HepG2 (cell line): ENCODE results near the gene AHCY. TPM values are rescaled to one million over a fixed set of nuclear protein-coding genes. Genes with fewer than 3 reads are reported as not detected.

ENCODE experiments used
- EHMT2 ChIP-seq: fragments of 200-600 bp; sonication (generic); IDR thresholded peaks from 2 replicates; pipeline ENCODE4 v1.7.0; 2017; ENCODE audit warnings: antibody characterized with exemption, low read depth, low read length, borderline replicate concordance
- FOXM1 ChIP-seq: sonication (generic); formaldehyde crosslinking; IDR thresholded peaks from 2 replicates; pipeline ENCODE4 v1.5.0; 2020; ENCODE audit warnings: missing genetic modification reagents
- KDM6A ChIP-seq: IDR thresholded peaks from 2 replicates; pipeline ENCODE4 v1.6.1; 2016; ENCODE audit warnings: low read depth
- LBX2 ChIP-seq: sonication (generic); formaldehyde crosslinking; IDR thresholded peaks from 2 replicates; pipeline ENCODE4 v1.5.0; 2020; ENCODE audit warnings: missing genetic modification reagents, mild to moderate bottlenecking, borderline replicate concordance
- NR0B2 ChIP-seq: sonication (generic); formaldehyde crosslinking; IDR thresholded peaks from 2 replicates; pipeline ENCODE4 v1.4.0; 2020; ENCODE audit warnings: mild to moderate bottlenecking, missing genetic modification reagents
- PITX1 ChIP-seq: sonication (generic); formaldehyde crosslinking; IDR thresholded peaks from 2 replicates; pipeline ENCODE4 v1.5.1; 2020; ENCODE audit warnings: mild to moderate bottlenecking, missing genetic modification reagents
- RFXAP ChIP-seq: sonication (generic); formaldehyde crosslinking; IDR thresholded peaks from 2 replicates; pipeline ENCODE4 v1.4.0; 2020; ENCODE audit warnings: missing genetic modification reagents, borderline replicate concordance
- SAP130 ChIP-seq: IDR thresholded peaks from 2 replicates; pipeline ENCODE4 v1.6.1; 2016; ENCODE audit warnings: low read depth
- SIN3B ChIP-seq: fragments of 150-350 bp; IDR thresholded peaks from 2 replicates; pipeline ENCODE4 v1.6.1; 2014; ENCODE audit warnings: low read length
- SRSF9 ChIP-seq: fragments of 200-400 bp; formaldehyde crosslinking; IDR thresholded peaks from 2 replicates; pipeline ENCODE4 v1.6.1; 2018; ENCODE audit warnings: borderline replicate concordance, mild to moderate bottlenecking, low read depth, low read length; ENCODE audit not compliant: insufficient read depth, poor library complexity, severe bottlenecking
- ZBTB33 ChIP-seq: sonication (generic); formaldehyde crosslinking; IDR thresholded peaks from 2 replicates; pipeline ENCODE4 v1.4.0; 2020; ENCODE audit warnings: missing genetic modification reagents
- ZFP36 ChIP-seq: fragments of 150-350 bp; IDR thresholded peaks from 2 replicates; pipeline ENCODE4 v1.6.1; 2018; ENCODE audit warnings: borderline replicate concordance, low read length, low read depth; ENCODE audit not compliant: partially characterized antibody
- ZMYM2 ChIP-seq: sonication (generic); formaldehyde crosslinking; IDR thresholded peaks from 2 replicates; pipeline ENCODE4 v1.8.0; 2022; ENCODE audit warnings: mild to moderate bottlenecking, missing genetic modification reagents
- ZNF292 ChIP-seq: sonication (generic); formaldehyde crosslinking; IDR thresholded peaks from 2 replicates; pipeline ENCODE4 v1.8.1; 2022; ENCODE audit warnings: mild to moderate bottlenecking, low read depth, missing genetic modification reagents, borderline replicate concordance
- ZNF589 ChIP-seq: sonication (generic); formaldehyde crosslinking; conservative IDR thresholded peaks from 2 replicates; pipeline ENCODE4 v1.8.0; 2022; ENCODE audit warnings: mild to moderate bottlenecking, moderate library complexity, missing genetic modification reagents
- ZNF616 ChIP-seq: sonication (generic); formaldehyde crosslinking; IDR thresholded peaks from 2 replicates; pipeline ENCODE4 v1.5.0; 2020; ENCODE audit warnings: low read depth, mild to moderate bottlenecking, missing genetic modification reagents
- ZNF674 ChIP-seq: sonication (generic); formaldehyde crosslinking; IDR thresholded peaks from 2 replicates; pipeline ENCODE4 v1.5.0; 2020; ENCODE audit warnings: low read depth, mild to moderate bottlenecking, missing genetic modification reagents
- ZNF746 ChIP-seq: sonication (generic); formaldehyde crosslinking; IDR thresholded peaks from 2 replicates; pipeline ENCODE4 v1.8.0; 2022; ENCODE audit warnings: mild to moderate bottlenecking, missing genetic modification reagents
- polyA plus RNA-seq, 8 experiments: library from polyadenylated mRNA; depleted of rRNA in 3 of 8; stranded (reverse) in 7 of 8; unstranded in 1 of 8; fragments of >200 nt; fragmentation: Illumina TruSeq in 4 of 8; extraction: Trizol in 4 of 8; gene quantifications; 2 replicates each; pipeline versions ENCODE4 v1.2.1 to v1.2.3, GENCODE V29; 2011 to 2016; ENCODE audit warnings: low read depth in 4 of 8, missing spikeins in 1 of 8, mixed read lengths in 1 of 8; ENCODE audit not compliant: insufficient read depth in 1 of 8
- total RNA-seq, 5 experiments: library from RNA; depleted of rRNA; stranded (reverse); fragments of >200 nt; fragmentation: Illumina TruSeq; extraction: Trizol; gene quantifications; 2 replicates each; pipeline ENCODE4 v1.2.3, GENCODE V29; 2016; ENCODE audit warnings: low read depth in 1 of 5
- TF ChIP-seq, protein P1 (sequence below): sonication (generic); formaldehyde crosslinking; IDR thresholded peaks from 2 replicates; pipeline ENCODE4 v1.4.0; 2020; ENCODE audit warnings: mild to moderate bottlenecking, missing genetic modification reagents
- TF ChIP-seq, protein P2 (sequence below): sonication (generic); formaldehyde crosslinking; IDR thresholded peaks from 2 replicates; pipeline ENCODE4 v1.4.0; 2020; ENCODE audit warnings: mild to moderate bottlenecking, missing genetic modification reagents
- TF ChIP-seq, protein P3 (sequence below): IDR thresholded peaks from 2 replicates; pipeline ENCODE4 v1.6.1; 2016

AHCY gene
- total and polyA plus RNA-seq, 2 of the 13 experiments (the other 11 are each of a cell fraction or from before 2014, with no cell fraction given), result 407 to 419 TPM

GRCh38 chr20:34332262-34332920 lies 29.2 kb upstream of the AHCY start (continued):
- TF ChIP-seq ZFP36 (no peak), ZBTB33 (peak; percentile 7; the same call in 1 of the 2 replicates), SRSF9 (no peak), ZNF589 (CRISPR knock-in tag) (no peak), ZNF616 (CRISPR knock-in tag) (no peak), RFXAP (CRISPR knock-in tag) (no peak), ZNF746 (no peak), ZNF674 (CRISPR knock-in tag) (no peak), SAP130 (CRISPR knock-in tag) (no peak), PITX1 (CRISPR knock-in tag) (no peak), ZMYM2 (CRISPR knock-in tag) (0 out of 2 replicates have a peak, but pooled peaks have one; percentile 22), SIN3B (no peak), EHMT2 (no peak), NR0B2 (CRISPR knock-in tag) (0 out of 2 replicates have a peak, but pooled peaks have one; percentile 30), KDM6A (CRISPR knock-in tag) (no peak), LBX2 (CRISPR knock-in tag) (no peak), ZNF292 (CRISPR knock-in tag) (no peak), FOXM1 (no peak)
- TF ChIP-seq, protein P1, sequence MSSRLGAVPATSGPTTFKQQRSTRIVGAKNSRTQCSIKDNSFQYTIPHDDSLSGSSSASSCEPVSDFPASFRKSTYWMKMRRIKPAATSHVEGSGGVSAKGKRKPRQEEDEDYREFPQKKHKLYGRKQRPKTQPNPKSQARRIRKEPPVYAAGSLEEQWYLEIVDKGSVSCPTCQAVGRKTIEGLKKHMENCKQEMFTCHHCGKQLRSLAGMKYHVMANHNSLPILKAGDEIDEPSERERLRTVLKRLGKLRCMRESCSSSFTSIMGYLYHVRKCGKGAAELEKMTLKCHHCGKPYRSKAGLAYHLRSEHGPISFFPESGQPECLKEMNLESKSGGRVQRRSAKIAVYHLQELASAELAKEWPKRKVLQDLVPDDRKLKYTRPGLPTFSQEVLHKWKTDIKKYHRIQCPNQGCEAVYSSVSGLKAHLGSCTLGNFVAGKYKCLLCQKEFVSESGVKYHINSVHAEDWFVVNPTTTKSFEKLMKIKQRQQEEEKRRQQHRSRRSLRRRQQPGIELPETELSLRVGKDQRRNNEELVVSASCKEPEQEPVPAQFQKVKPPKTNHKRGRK, result no peak
- TF ChIP-seq, protein P2, sequence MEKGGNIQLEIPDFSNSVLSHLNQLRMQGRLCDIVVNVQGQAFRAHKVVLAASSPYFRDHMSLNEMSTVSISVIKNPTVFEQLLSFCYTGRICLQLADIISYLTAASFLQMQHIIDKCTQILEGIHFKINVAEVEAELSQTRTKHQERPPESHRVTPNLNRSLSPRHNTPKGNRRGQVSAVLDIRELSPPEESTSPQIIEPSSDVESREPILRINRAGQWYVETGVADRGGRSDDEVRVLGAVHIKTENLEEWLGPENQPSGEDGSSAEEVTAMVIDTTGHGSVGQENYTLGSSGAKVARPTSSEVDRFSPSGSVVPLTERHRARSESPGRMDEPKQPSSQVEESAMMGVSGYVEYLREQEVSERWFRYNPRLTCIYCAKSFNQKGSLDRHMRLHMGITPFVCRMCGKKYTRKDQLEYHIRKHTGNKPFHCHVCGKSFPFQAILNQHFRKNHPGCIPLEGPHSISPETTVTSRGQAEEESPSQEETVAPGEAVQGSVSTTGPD (CRISPR knock-in tag), result no peak
- TF ChIP-seq, protein P3, sequence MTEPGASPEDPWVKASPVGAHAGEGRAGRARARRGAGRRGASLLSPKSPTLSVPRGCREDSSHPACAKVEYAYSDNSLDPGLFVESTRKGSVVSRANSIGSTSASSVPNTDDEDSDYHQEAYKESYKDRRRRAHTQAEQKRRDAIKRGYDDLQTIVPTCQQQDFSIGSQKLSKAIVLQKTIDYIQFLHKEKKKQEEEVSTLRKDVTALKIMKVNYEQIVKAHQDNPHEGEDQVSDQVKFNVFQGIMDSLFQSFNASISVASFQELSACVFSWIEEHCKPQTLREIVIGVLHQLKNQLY (CRISPR knock-in tag), result no peak
